Mucosa of rectum (tissue), 2 donors: ENCODE data around the gene KRTAP5-7.

Experiments used
- H3K27ac ChIP-seq, 2 donors: one replicate each; pipeline ENCODE4 v1.7.0; 2013; ENCODE audit warnings: inconsistent platforms in 2 of 2, low read depth in 2 of 2, low read length in 2 of 2
- H3K27me3 ChIP-seq, 2 donors: one replicate each; pipeline ENCODE4 v1.7.0; 2013; ENCODE audit warnings: low read length in 2 of 2; ENCODE audit not compliant: control insufficient read depth in 2 of 2, insufficient read depth in 2 of 2
- H3K36me3 ChIP-seq, 2 donors: one replicate each; pipeline ENCODE4 v1.7.0; 2013; ENCODE audit warnings: low read length in 2 of 2; ENCODE audit not compliant: control insufficient read depth in 2 of 2, insufficient read depth in 2 of 2
- H3K4me1 ChIP-seq, 2 donors: one replicate each; pipeline ENCODE4 v1.7.0; 2013; ENCODE audit warnings: low read length in 2 of 2, mild to moderate bottlenecking in 1 of 2; ENCODE audit not compliant: control insufficient read depth in 2 of 2, insufficient read depth in 2 of 2
- H3K4me3 ChIP-seq, 2 donors: one replicate each; pipeline ENCODE4 v1.7.0; 2013; ENCODE audit warnings: low read length in 2 of 2
- H3K9ac ChIP-seq, 2 donors: one replicate each; pipeline ENCODE4 v1.7.0; 2013; ENCODE audit warnings: low read length in 2 of 2, low read depth in 1 of 2, mild to moderate bottlenecking in 1 of 2
- H3K9me3 ChIP-seq, 2 donors: one replicate each; pipeline ENCODE4 v1.7.0; 2013; ENCODE audit warnings: low read length in 2 of 2; ENCODE audit not compliant: control insufficient read depth in 2 of 2
- donor health status: healthy.
- donor health status: Normal muscosa, but diverticular disease.

KRTAP5-7 gene

DNA sequence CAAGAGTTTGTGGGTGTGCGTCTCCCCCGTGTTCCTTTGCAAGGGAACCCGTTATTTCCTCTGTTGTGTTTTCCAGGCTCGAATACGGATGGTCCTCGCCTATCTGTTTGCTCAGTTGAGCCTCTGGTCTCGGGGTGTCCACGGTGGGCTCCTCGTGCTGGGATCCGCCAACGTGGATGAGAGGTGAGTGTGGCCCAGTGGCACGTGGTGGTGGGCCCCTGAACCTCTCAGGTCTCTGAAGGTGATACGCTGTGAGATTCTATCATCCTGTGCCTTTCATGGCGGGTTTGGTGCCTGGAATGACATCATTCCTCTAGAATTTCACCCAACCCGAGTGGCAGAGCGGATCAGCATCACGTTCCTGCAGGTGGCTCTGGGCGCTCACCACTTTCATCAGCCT is 41.6 kb upstream of the KRTAP5-7 start:
- Histone ChIP-seq H3K27me3 (no peaks in the 10 kb centered on the region), H3K4me3 (no peak overlapping the region), H3K36me3 (peaks cover 72 to 87% of the 10 kb centered on the region in 2 donors), H3K9me3 (no peaks in the 10 kb centered on the region), H3K4me1 (no peaks in the 10 kb centered on the region), H3K27ac (no peak overlapping the region), H3K9ac (no peak overlapping the region)

DNA sequence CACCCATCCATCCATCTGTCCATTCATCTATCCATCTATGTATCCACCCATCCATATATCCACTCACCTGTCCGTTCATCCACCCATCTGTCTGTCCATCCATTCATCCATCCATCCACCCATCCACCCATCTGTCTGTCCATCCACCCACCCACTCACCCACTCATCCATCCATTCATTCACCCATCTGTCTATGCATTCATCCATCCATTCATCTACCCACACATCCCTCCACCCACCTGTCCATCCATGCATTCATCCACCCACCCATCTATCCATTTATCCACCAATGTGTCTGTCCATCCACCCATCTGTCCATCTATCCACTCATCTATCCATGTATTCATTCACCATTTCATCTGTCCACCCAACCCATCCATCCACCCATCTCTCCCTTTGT is 40.7 kb upstream of the KRTAP5-7 start:
- H3K36me3 ChIP-seq, result peaks cover 71 to 84% of the 10 kb centered on the region in 2 donors
- H3K4me1 ChIP-seq, result no peaks in the 10 kb centered on the region

DNA sequence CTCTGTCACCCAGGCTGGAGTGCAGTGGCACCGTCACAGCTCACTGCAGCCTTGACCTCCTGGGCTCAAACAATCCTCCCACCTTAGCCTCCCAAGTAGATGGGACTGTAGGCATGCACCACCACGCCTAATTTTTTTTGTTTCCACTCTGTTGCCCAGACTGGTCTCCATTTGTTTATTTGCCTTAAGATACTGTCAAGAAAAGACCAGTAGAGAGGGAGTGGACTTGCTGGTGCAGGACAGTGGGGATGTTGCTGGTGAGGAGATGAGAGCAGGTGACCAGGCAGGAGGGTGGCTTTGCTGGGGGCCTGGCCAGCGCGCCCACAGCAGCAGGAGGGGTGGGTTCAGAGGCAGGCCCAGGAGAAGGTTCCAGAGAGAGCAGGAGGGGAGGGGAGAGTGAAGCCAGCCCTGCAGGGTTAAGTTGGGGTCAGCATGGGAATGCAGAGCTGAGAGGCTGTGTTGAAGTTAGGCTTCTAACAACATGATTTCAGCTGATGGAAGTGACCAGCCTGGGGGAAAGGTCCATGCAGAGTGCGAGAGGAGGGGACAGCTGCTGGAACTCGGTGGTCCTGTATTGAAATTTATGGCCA is 38.3 kb upstream of the KRTAP5-7 start:
- peaks cover 66 to 78% of the 10 kb centered on the region in 2 donors for H3K36me3 ChIP-seq

More for the DNA sequence above, 40.7 kb upstream of the KRTAP5-7 start:
- no peaks in the 10 kb centered on the region for H3K9me3 ChIP-seq
- no peaks in the 10 kb centered on the region for H3K27me3 ChIP-seq
- H3K4me3 ChIP-seq, result no peak overlapping the region
- H3K9ac ChIP-seq, result no peak overlapping the region
- no peak overlapping the region for H3K27ac ChIP-seq

DNA sequence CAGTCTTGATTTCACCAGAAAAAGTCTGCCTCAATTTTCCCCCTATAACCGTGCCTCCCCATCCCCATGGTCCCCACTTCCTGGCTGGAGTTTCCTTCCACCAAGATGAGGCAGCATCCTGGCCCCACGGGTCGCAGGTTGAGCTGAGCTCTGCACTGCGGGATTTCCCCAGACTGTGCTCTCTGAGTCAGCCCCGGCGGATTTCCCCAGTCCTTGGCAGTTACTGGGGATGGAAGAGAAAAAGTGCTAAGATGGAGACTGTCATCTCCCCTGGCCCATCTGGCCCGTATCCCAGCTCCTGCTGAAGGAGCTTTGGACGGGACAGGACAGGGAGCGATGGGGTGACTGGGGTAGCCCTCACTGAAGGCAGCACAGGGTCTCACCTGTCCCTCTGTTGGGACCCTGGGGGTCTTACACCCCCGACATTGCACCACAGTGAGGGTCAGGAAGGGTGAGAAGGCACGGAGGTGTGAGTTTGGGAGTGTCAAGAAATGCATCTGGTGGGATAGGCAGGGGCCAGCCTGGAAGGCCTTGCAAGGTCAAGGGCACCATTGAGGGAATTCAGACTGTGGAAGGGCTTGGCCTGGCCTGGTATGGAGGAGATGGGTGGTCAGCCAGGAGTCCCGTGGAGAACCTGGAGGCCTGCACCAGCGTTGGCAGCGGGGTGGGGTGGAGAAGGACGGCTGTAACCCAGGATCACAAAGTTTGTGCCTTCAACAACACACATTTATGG is 37.6 kb upstream of the KRTAP5-7 start:
- no peak overlapping the region for H3K9ac ChIP-seq
- peaks cover 65 to 76% of the 10 kb centered on the region in 2 donors for H3K36me3 ChIP-seq
- no peak overlapping the region for H3K27ac ChIP-seq
- H3K4me1 ChIP-seq, result no peaks in the 10 kb centered on the region
- no peaks in the 10 kb centered on the region for H3K27me3 ChIP-seq
- H3K9me3 ChIP-seq, result no peaks in the 10 kb centered on the region
- H3K4me3 ChIP-seq, result no peak overlapping the region

More for the DNA sequence above, 38.3 kb upstream of the KRTAP5-7 start:
- Histone ChIP-seq H3K9me3 (no peaks in the 10 kb centered on the region), H3K4me1 (no peaks in the 10 kb centered on the region), H3K4me3 (no peak overlapping the region), H3K27ac (no peak overlapping the region), H3K27me3 (no peaks in the 10 kb centered on the region), H3K9ac (no peak overlapping the region)

DNA sequence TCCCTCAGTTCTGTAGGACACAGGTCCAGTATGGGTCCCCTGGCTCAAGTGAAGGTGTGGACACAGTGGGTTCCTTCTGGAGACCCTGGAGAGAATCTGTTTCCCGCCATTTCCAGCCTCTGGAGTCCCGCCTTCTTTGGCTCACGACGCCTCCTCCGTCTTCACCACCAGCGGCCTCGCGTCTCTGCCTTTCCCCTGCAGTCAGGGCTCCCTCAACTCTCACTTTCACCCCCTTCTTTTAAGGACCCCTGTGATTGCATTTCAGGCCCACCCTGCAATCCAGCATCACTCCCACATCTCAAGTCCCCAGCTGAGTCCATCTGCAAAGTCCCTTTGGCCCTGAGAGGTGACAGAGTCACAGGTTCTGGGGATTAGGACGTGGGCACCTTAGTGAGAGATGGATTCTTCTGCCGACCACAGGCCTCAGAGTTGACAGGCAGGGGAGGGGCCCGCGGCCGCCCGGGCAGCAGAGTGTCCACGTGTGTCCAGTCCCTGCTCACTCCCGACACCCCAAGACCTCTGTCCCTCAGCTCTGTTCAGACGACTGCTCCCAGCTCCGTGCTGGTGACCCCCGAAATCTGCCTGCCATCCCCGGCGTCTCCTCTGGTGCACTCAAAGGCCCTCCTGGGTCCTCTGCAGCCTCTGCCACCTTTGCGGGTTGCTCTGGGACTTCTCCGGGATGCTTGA is 36.9 kb upstream of the KRTAP5-7 start:
- Histone ChIP-seq H3K27me3 (no peaks in the 10 kb centered on the region), H3K9ac (no peak overlapping the region), H3K4me3 (no peak overlapping the region), H3K27ac (no peak overlapping the region), H3K4me1 (no peaks in the 10 kb centered on the region), H3K9me3 (no peaks in the 10 kb centered on the region), H3K36me3 (peaks cover 62 to 73% of the 10 kb centered on the region in 2 donors)

DNA sequence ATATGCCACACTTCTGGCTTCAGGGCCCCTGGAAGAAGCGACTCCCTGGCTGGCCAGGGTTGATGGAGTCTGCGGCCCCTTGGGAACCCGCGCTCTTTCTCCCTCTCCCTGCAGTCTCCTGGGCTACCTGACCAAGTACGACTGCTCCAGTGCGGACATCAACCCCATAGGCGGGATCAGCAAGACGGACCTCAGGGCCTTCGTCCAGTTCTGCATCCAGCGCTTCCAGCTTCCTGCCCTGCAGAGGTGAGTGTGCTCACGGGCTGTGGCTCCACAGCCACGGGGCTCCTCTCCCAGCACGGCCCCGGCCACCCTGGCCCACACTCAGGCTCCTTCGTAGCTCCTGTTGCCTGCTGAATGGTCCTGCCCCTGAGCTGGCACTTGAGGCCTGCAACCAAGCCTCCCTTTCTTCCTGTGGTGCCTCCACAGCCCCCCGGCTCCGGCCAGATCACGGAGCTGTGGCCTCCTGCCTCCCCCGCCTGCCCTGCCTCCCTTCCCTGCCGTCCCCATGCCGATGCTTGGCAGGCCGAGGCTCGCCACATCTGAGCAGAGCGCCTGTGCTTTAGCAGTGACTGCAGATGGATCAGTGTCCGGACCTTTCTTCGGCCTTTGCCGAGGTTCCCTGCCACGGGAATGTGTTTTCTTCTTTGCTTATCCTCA is 36.2 kb upstream of the KRTAP5-7 start:
- Histone ChIP-seq H3K36me3 (peaks cover 63 to 73% of the 10 kb centered on the region in 2 donors), H3K4me3 (no peak overlapping the region), H3K9ac (no peak overlapping the region), H3K27me3 (no peaks in the 10 kb centered on the region), H3K9me3 (no peaks in the 10 kb centered on the region), H3K4me1 (no peaks in the 10 kb centered on the region), H3K27ac (no peak overlapping the region)

DNA sequence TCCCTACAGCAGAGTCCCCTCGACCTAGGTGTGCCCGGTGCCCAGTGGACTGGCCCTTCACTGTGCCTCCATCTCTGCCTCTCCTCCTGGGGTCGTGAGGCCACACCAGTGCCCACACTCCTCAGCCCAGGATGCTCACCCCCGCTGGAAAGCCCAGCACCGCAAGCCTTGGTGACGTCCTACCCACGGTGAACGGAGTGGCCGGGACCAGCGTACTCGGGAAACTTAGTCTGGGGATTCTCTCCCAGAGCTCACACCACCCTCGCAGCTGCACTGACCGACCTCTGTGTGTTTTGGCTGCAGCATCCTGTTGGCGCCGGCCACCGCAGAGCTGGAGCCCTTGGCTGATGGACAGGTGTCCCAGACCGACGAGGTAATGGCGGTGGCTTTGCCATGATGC is 35.5 kb upstream of the KRTAP5-7 start:
- Histone ChIP-seq H3K36me3 (peaks cover 63 to 73% of the 10 kb centered on the region in 2 donors), H3K27ac (no peak overlapping the region), H3K4me3 (no peak overlapping the region), H3K9ac (no peak overlapping the region), H3K27me3 (no peaks in the 10 kb centered on the region), H3K9me3 (no peaks in the 10 kb centered on the region), H3K4me1 (no peaks in the 10 kb centered on the region)

DNA sequence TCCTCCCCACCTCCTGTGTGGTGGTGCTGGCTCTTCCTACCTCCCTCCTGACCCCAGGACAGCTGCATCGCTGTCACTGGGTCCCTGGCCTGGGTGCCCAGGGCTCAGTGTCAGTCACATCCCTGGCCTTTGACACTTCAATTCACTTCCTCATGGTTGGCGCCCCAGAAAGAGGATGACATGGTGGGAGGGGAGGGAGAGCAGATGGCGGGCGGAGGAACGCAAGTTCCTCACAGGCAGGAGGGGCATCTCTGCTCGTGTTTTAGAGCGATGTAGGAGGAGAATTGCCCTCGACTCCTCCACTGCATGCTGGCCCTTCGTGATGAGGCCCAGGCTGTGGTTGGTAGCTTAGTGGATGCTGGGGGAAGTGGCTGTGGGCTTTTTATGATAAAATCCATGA is 35.1 kb upstream of the KRTAP5-7 start:
- H3K27me3 ChIP-seq, result no peaks in the 10 kb centered on the region
- no peak overlapping the region for H3K4me3 ChIP-seq
- H3K4me1 ChIP-seq, result no peaks in the 10 kb centered on the region
- no peak overlapping the region for H3K9ac ChIP-seq
- peaks cover 65 to 75% of the 10 kb centered on the region in 2 donors for H3K36me3 ChIP-seq
- H3K27ac ChIP-seq, result no peak overlapping the region
- H3K9me3 ChIP-seq, result no peaks in the 10 kb centered on the region

DNA sequence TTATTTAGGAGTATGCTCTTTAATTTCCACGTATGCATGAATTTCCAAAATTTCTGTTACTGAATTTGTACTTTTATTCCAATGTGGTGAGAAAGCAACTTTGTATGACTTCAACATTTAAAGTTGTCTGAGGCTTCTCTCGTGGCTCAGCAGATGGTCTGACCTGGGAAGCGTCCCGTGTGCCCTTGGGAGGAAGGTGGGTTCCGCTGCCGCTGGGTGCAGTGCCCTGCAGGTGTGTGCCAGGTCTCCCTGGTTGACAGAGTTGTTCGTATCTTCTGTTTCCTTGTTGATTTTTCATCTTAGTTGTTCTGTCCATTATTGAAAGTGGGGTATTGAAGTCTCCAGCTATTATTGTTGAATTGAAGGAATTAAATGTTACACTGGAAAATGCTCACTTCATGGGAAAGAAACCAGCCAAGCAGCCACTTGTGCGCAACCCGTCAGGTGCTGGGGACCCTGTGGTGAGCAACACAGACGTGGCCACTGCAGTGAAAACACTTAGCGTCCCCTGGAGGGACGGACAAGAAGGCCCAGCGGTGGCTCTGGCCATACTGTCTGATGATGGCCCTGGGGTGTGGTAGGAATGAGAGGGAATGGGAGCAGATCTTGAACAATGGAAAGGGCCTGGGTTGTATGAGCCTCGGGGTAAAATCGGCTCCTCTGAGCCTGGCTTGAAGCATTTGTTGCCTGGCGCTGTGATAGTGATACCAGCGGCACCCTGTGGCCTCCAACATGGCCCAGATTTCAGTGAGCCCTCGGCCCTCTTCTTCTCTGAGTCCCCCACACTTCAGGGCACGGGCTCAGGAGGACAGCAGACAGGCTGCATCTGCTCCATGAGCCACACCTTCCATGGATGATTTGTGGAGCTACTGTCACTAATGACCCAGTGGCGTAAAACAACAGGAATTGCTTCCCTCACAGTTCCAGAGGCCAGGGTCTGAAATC is 31.5 kb upstream of the KRTAP5-7 start:
- no peak overlapping the region for H3K27ac ChIP-seq

More for the DNA sequence above, 31.5 kb upstream of the KRTAP5-7 start:
- H3K4me3 ChIP-seq, result no peak overlapping the region
- peaks cover 80 to 83% of the 10 kb centered on the region in 2 donors for H3K36me3 ChIP-seq
- no peaks in the 10 kb centered on the region for H3K27me3 ChIP-seq
- H3K4me1 ChIP-seq, result no peaks in the 10 kb centered on the region
- no peak overlapping the region for H3K9ac ChIP-seq
- no peaks in the 10 kb centered on the region for H3K9me3 ChIP-seq
